HUES6 (cell line): Measurements from ENCODE around the gene SPECC1.

Experiments used
- H3K27ac ChIP-seq: 2 replicates; pipeline ENCODE4 v1.7.0; 2013; ENCODE audit warnings: low read depth, mild to moderate bottlenecking, low read length, inconsistent platforms
- H3K27me3 ChIP-seq: 2 replicates; pipeline ENCODE4 v1.6.1; 2013; ENCODE audit warnings: low read length; ENCODE audit not compliant: control insufficient read depth, insufficient read depth
- H3K36me3 ChIP-seq: 2 replicates; pipeline ENCODE4 v1.6.1; 2013; ENCODE audit warnings: low read length; ENCODE audit not compliant: control insufficient read depth, insufficient read depth
- H3K4me1 ChIP-seq: 2 replicates; pipeline ENCODE4 v1.6.1; 2013; ENCODE audit warnings: low read length; ENCODE audit not compliant: control insufficient read depth, insufficient read depth
- H3K4me3 ChIP-seq: 2 replicates; pipeline ENCODE4 v1.5.1; 2013; ENCODE audit warnings: low read depth, low read length
- H3K9ac ChIP-seq: one replicate; pipeline ENCODE4 v1.6.1; 2013; ENCODE audit warnings: mild to moderate bottlenecking, low read length
- H3K9me3 ChIP-seq: 2 replicates; pipeline ENCODE4 v1.6.1; 2013; ENCODE audit warnings: low read depth, low read length; ENCODE audit not compliant: control insufficient read depth, insufficient read depth

SPECC1 gene

DNA sequence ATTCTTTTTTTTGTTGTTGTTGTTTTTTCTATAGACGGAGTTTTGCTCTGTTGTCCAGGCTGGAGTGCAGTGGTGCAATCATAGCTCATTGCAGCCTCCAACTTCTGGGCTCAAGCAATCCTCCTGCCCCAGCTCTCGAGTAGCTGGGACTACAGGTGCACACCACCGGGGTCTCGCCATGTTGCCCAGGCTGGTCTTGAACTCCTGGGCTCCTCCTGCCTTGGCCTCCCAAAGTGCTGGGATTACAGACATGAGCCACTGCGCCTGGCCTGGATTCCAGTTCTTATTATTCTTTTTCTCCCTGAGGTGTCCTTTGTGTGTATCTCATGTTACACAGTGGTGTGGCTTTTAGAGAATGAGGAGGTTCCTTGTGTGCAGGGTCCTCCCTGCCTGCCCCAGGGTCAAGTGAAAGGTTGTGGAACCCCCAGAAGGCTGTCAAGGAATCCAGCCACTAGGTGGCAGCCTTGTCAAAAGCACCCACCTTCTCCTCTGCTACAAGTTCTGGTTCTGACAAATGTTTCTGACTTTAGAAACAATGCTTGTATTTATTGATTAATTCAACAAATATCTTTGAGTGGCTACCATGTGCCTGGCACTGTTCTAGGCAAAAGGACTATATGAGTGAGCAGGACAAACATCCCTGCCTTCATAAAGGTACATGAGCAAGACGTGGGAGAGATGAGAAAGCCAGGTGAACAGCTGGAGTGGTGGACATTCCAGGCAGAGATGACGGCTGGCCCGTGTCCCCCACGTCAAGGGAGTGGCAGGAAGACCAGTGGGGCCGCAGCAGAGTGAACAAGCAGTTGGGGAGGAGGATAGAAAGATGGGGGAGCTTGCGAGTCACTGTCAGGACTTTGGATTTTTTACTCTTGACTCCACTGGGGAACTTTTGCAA is 112.4 kb downstream of the SPECC1 start:
- Histone ChIP-seq H3K36me3 (no peaks in the 10 kb centered on the region), H3K4me1 (no peaks in the 10 kb centered on the region), H3K9ac (no peak overlapping the region), H3K9me3 (no peaks in the 10 kb centered on the region), H3K27me3 (no peaks in the 10 kb centered on the region), H3K4me3 (no peak overlapping the region), H3K27ac (no peak overlapping the region)

DNA sequence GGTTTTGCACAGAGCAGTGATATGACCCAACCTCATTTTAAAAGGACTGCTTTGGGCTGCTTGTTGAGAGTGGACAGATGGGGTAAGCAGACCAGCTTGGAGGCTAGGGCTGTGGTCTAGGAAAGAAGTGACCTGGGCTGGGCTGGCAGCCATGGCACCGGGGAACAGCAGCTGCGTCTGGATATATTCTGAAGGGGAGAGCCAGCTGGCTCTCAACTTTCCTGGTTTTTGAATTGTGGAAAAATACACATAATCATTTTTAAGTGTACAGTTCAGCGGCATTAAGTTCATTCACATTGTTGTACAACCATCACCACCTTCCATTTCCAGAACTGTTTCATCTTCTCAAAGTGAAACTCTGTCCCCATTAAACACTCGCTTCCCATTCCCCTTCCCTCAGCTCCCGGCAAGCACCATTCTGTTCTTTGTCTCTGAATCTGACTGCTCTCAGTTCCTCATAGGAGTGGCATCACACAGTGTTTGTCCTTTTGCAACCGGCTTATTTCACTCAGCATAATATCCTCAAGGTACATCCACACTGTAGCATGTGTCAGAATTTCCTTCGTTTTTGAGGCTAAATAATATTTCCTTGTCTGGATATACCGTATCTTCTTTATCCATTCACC is 113.2 kb downstream of the SPECC1 start:
- Histone ChIP-seq H3K27ac (no peak overlapping the region), H3K9me3 (no peaks in the 10 kb centered on the region), H3K9ac (no peak overlapping the region), H3K36me3 (no peaks in the 10 kb centered on the region), H3K4me1 (no peaks in the 10 kb centered on the region), H3K4me3 (no peak overlapping the region), H3K27me3 (no peaks in the 10 kb centered on the region)

DNA sequence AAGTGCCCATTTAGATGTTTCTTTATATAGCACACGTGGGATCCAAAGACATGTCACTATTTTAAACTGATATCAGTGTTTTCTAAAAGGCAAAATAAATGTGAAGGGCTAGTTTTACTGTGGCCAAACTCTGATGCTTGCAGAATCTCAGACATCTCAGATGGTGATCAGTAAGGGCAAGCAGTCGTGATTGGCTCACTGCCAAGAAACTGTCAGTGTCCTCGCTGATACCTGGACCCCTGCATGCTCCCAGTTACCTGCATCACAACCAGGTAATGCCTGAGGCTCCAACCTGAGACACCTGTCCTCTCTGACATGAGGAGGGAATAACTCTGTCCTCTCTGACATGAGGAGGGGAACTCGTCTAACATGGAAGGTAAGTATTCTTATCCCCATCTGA is 114.0 kb downstream of the SPECC1 start:
- Histone ChIP-seq H3K9me3 (no peaks in the 10 kb centered on the region), H3K27me3 (no peaks in the 10 kb centered on the region), H3K4me3 (no peak overlapping the region), H3K36me3 (no peaks in the 10 kb centered on the region), H3K27ac (no peak overlapping the region), H3K4me1 (no peaks in the 10 kb centered on the region; the same call in 1 of the 2 replicates), H3K9ac (no peak overlapping the region)

DNA sequence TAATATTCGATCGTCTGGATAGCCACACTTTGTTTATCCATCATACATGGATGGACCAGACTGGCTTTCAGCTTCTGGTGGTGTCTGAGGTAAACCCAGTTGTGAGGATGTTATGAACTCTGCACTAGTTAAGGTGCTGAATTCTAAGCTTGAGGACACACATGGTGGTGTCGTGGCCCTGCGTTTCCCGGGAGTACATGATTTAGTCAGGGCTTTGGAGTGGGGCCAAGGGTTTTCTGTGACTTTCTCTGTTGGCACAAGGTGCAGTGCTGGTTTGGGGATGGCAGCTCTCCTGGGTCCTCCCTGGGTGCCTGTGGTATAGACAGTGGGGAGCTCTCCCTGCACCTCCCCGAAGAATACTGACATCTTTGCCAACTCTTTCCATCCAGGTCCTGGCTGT is 116.6 kb downstream of the SPECC1 start:
- H3K4me1 ChIP-seq: no peaks in the 10 kb centered on the region; the same call in 1 of the 2 replicates

DNA sequence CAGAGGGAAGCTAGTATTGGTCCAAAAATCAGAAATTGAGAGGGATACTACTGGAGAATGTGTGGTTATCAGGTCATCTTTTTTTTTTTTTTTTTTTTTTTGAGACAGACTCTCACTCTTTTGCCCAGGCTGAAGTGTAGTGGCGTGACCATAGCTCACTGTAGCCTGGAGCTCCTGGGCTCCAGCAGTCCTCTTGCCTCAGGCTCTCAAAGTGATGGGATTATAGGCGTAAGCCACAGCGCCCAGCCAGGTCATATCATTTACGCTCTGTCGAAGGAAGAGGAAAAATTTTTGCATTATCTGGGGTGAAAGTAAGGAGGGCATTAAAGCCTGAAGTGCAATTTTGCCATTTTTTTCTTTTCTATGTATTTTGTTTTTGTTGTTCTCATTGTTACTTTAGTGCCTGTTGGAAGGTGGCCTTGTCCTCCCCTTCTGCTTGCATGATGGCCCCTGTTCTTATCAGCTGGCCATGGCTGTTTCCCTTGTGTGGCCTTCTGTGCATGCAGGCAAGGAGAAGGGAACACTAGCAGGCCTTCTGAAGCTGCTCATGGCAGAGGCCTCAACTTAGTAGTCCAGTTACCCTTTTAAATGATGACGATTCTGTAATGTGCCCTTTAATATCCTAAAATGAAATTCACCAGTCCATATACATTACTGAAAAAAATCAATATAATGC is 118.3 kb downstream of the SPECC1 start:
- peaks cover 6% of the 10 kb centered on the region for H3K9me3 ChIP-seq
- no peak overlapping the region for H3K4me3 ChIP-seq
- H3K27me3 ChIP-seq: no peaks in the 10 kb centered on the region
- H3K9ac ChIP-seq: no peak overlapping the region
- H3K27ac ChIP-seq: no peak overlapping the region
- H3K36me3 ChIP-seq: no peaks in the 10 kb centered on the region
- no peaks in the 10 kb centered on the region; the same call in 1 of the 2 replicates for H3K4me1 ChIP-seq

More for the DNA sequence above, 116.6 kb downstream of the SPECC1 start:
- H3K36me3 ChIP-seq: no peaks in the 10 kb centered on the region
- no peaks in the 10 kb centered on the region; the same call in 1 of the 2 replicates for H3K9me3 ChIP-seq
- no peak overlapping the region for H3K27ac ChIP-seq
- H3K4me3 ChIP-seq: no peak overlapping the region
- H3K27me3 ChIP-seq: no peaks in the 10 kb centered on the region
- no peak overlapping the region for H3K9ac ChIP-seq

DNA sequence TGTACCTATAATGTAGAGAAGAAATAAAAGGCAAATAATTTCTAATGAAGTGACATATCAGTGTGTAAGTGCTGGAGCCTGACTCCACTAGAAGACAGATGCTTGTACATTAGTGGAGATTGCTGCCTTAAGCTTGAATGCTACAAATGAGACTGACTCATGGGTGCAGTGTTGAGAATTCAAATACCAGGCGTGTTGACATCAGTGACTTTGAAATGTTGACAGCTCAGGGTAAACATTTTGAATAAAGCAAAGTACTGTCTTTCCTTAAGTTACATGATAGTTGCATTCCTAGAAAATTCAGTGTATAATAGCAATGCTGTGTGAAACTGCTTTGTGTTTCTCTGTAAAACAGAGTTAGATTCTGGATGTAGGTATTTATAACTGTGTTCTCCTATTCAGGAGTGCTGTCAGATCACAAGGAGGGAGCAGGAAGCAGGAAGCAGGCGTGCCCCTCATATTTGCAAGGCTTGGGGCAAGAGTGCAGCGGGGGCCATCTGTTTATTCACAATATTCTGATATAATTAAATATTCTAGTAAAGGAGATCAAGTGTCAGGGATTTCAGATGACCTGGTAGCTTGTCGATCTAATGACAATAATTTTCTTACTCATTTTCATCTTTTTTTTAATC is 119.0 kb downstream of the SPECC1 start:
- no peaks in the 10 kb centered on the region for H3K36me3 ChIP-seq
- H3K4me1 ChIP-seq: peaks cover 3% of the 10 kb centered on the region; the same call in 1 of the 2 replicates
- no peaks in the 10 kb centered on the region for H3K27me3 ChIP-seq
- no peak overlapping the region for H3K27ac ChIP-seq
- H3K9me3 ChIP-seq: peaks cover 6% of the 10 kb centered on the region
- no peak overlapping the region for H3K4me3 ChIP-seq
- no peak overlapping the region for H3K9ac ChIP-seq

DNA sequence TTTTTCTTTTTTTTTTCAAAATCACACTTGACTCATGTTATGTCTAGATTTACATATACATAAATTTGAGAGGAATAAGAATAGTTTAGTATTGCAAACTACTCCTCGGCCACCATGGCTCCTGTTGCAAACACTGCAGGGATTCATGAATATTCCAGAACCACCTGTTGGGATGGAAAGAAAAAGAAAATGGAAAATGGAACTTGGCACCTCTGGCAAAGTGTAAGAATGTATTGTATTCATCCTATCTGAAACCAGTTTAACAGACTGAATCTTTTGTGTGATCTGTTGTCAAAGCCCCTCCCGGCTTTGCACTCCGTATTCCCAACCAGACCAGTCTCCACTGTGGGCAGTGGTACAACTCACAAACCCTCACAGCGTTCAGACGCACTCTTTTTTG is 124.4 kb downstream of the SPECC1 start:
- Histone ChIP-seq H3K9ac (no peak overlapping the region), H3K4me1 (peaks cover 14% of the 10 kb centered on the region; the same call in 1 of the 2 replicates), H3K4me3 (no peak overlapping the region), H3K27ac (no peak overlapping the region), H3K36me3 (no peaks in the 10 kb centered on the region), H3K9me3 (peaks cover 6% of the 10 kb centered on the region), H3K27me3 (no peaks in the 10 kb centered on the region)

DNA sequence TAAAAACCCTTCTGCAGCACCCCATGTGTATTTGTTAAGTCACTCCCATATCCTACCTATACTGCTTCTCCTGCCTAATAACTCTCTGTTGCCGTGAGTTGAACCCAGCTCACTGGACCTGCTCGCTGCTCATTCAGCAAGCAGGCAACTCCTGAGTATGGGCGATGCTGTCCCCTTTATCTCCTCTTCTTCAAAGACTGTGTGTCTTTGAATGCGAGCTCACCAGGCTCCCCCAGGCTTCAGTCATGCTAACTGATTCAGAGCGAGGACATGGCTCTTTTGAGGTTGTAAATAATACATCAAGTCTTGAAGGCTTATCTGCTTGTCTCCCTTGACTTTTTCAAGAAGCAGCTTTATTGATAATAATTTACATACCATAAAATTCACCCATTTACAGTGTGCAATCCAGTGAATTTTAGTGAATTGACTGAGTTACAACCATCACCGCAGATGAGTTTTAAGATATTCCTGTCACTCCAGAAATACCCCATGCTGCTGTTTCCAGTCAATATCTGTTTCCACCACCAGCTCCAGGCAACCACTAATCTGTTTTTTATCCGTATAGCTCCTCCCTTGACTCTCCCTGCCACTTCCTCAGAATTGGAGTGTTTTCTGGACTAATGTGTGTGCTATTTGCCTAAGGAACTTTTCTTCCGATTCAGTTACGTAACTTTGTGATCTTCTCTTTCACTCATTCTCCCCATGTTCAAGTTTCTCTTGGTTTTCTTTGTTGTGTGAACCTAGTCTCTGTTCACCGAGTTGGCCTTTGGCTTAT is 132.2 kb downstream of the SPECC1 start:
- peaks cover 12% of the 10 kb centered on the region for H3K4me1 ChIP-seq
- H3K9ac ChIP-seq: no peak overlapping the region
- H3K27me3 ChIP-seq: no peaks in the 10 kb centered on the region
- H3K36me3 ChIP-seq: no peaks in the 10 kb centered on the region
- no peaks in the 10 kb centered on the region for H3K9me3 ChIP-seq
- H3K4me3 ChIP-seq: no peak overlapping the region
- H3K27ac ChIP-seq: no peak overlapping the region

DNA sequence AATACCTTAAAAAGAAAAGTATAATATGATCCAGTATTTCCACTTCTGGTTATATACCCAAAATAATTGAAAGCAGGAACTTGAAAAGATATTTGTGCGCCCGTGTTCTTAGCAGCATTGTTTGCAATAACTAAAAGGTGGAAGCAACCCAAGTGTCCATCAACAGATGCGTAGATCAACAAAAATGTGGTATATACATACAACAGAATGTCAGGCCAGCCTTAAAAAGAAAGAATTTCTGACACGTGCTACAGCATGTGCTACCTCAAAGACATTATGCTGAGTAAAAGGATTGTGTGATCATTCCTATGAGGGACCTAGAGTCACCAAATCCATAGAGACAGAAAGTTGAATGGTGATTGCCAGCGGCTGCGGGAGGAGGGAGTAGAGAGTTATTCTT is 133.1 kb downstream of the SPECC1 start:
- peaks cover 12% of the 10 kb centered on the region for H3K4me1 ChIP-seq
- no peaks in the 10 kb centered on the region for H3K36me3 ChIP-seq
- no peak overlapping the region for H3K9ac ChIP-seq
- no peaks in the 10 kb centered on the region for H3K9me3 ChIP-seq
- no peak overlapping the region for H3K4me3 ChIP-seq
- no peaks in the 10 kb centered on the region for H3K27me3 ChIP-seq
- no peak overlapping the region for H3K27ac ChIP-seq

DNA sequence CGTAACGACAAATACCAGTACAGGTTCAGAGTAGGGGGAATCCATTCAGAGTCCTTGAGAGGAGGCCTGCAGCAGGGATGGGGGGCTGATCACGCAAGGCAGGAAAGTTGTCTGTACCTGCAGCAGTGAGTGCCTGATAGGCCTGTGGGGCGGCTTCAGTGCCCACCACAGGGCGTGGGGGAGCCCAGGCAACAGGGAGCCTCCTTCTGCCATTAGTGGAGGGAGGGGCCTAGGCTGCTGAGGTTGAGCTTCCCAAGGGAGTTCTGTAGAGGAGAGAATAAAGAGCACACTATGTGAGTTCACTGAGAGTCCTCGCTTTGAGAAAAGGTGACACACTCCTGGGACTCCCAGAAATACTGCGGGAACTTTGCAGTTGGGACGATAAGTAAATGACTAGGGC is 134.6 kb downstream of the SPECC1 start:
- no peak overlapping the region for H3K27ac ChIP-seq
- H3K36me3 ChIP-seq: no peaks in the 10 kb centered on the region
- no peak overlapping the region for H3K4me3 ChIP-seq
- peaks cover 12% of the 10 kb centered on the region for H3K4me1 ChIP-seq
- no peaks in the 10 kb centered on the region for H3K27me3 ChIP-seq
- no peaks in the 10 kb centered on the region for H3K9me3 ChIP-seq
- H3K9ac ChIP-seq: no peak overlapping the region
